Vagina (tissue), 2 donors: Measurements from ENCODE around the gene ACP7. TPM values are rescaled to one million over a fixed set of nuclear protein-coding genes. Genes with fewer than 3 reads are reported as not detected.

Source experiments
- DNase-seq, 2 donors: peaks; one replicate each; pipeline ENCODE4 v3.0.0-alpha.2; 2017; ENCODE audit errors: extremely low spot score in 2 of 2
- H3K27ac ChIP-seq: fragments of 200-600 bp; sonication (generic); one replicate; pipeline ENCODE4 v1.5.1; 2019
- H3K27me3 ChIP-seq: fragments of 200-600 bp; sonication (generic); one replicate; pipeline ENCODE4 v1.5.1; 2019
- H3K36me3 ChIP-seq, 2 donors: fragments of 200-600 bp; sonication (generic); one replicate each; pipeline ENCODE4 v1.5.1; 2017 to 2019
- H3K4me1 ChIP-seq: fragments of 200-600 bp; sonication (generic); one replicate; pipeline ENCODE4 v1.5.1; 2019
- H3K4me3 ChIP-seq, 2 donors: fragments of 200-600 bp; sonication (generic); 1 replicate in 1 of 2; 2 replicates in 1 of 2; pipeline ENCODE4 v1.5.1; 2016 to 2019
- H3K9me3 ChIP-seq: fragments of 200-600 bp; sonication (generic); one replicate; pipeline ENCODE4 v1.5.1; 2019
- CTCF ChIP-seq, 3 experiments: fragments of 450-650 bp in 2 of 3; fragments of 200-600 bp in 1 of 3; sonication (generic) in 1 of 3; IDR thresholded peaks; one replicate each; pipeline ENCODE4 v1.5.1; 2017 to 2019; ENCODE audit warnings: antibody characterized with exemption in 3 of 3, mild to moderate bottlenecking in 2 of 3, moderate library complexity in 2 of 3
- POLR2A ChIP-seq, 2 donors: fragments of 450-650 bp; IDR thresholded peaks; one replicate each; pipeline ENCODE4 v1.6.1; 2017; ENCODE audit warnings: antibody characterized with exemption in 2 of 2, mild to moderate bottlenecking in 2 of 2, moderate library complexity in 2 of 2
- POLR2AphosphoS5 ChIP-seq, 2 donors: sonication (generic); formaldehyde crosslinking; IDR thresholded peaks; one replicate each; pipeline ENCODE4 v1.9.0; 2017; ENCODE audit warnings: antibody characterized with exemption in 2 of 2, mild to moderate bottlenecking in 2 of 2, low read depth in 1 of 2; ENCODE audit not compliant: insufficient read depth in 1 of 2
- intact Hi-C: fragments of 100-400 bp; cut with DNase I; formaldehyde crosslinking; loops from one replicate; pipeline ENCODE4 v1.15.1; 2023
- total RNA-seq: library from RNA; depleted of rRNA; stranded (reverse); fragments of >200 nt; gene quantifications from one replicate; pipeline ENCODE4 v1.2.3, GENCODE V29; 2016

Gene ACP7
- total RNA-seq, 1 donor from 2014 or later = not detected

GRCh38 chr19:39135701-39136100 lies 51.5 kb downstream of the ACP7 start:
- no peak for TF ChIP-seq POLR2A (IDR thresholded peaks at IDR 0.05)
- no peak for TF ChIP-seq CTCF (IDR thresholded peaks at IDR 0.05)
- TF ChIP-seq POLR2AphosphoS5 (IDR thresholded peaks at IDR 0.05; ENCODE audit: insufficient read depth in 1 of 2, low read depth in 1 of 2) = no peak
- Histone ChIP-seq H3K9me3 (no peaks in the 10 kb centered on the region), H3K4me3 (no peak overlapping the region), H3K36me3 (no peaks in the 10 kb centered on the region), H3K27ac (no peak overlapping the region), H3K27me3 (no peaks in the 10 kb centered on the region), H3K4me1 (peaks cover 67% of the 10 kb centered on the region)
- intact Hi-C loops = no loop called here
- DNase-seq = no peak

GRCh38 chr19:39136225-39136940 lies 52.2 kb downstream of the ACP7 start:
- Histone ChIP-seq H3K36me3 (no peaks in the 10 kb centered on the region), H3K9me3 (no peaks in the 10 kb centered on the region), H3K27me3 (no peaks in the 10 kb centered on the region), H3K27ac (peak overlapping the region; percentile 20), H3K4me3 (no peak overlapping the region), H3K4me1 (peaks cover 61% of the 10 kb centered on the region)
- intact Hi-C loops = no loop called here
- DNase-seq = no peak
- no peak for TF ChIP-seq POLR2AphosphoS5 (IDR thresholded peaks at IDR 0.05; ENCODE audit: insufficient read depth in 1 of 2, low read depth in 1 of 2)
- no peak for TF ChIP-seq POLR2A (IDR thresholded peaks at IDR 0.05)
- TF ChIP-seq CTCF (IDR thresholded peaks at IDR 0.05) = no peak

- H3K4me1 ChIP-seq = peaks cover 53% of the 10 kb centered on the region
- intact Hi-C loops = no loop called here
- no peak overlapping the region for H3K27ac ChIP-seq
- no peak for DNase-seq
- TF ChIP-seq POLR2AphosphoS5 (IDR thresholded peaks at IDR 0.05; ENCODE audit: insufficient read depth in 1 of 2, low read depth in 1 of 2) = no peak
- no peak for TF ChIP-seq POLR2A (IDR thresholded peaks at IDR 0.05)
- no peaks in the 10 kb centered on the region for H3K27me3 ChIP-seq
- no peaks in the 10 kb centered on the region for H3K36me3 ChIP-seq
- no peaks in the 10 kb centered on the region for H3K9me3 ChIP-seq
- no peak overlapping the region for H3K4me3 ChIP-seq
These were observed 53.0 kb downstream of the ACP7 start for GRCh38 chr19:39137131-39137530.

- no peak overlapping the region for H3K4me3 ChIP-seq
- H3K27me3 ChIP-seq = no peaks in the 10 kb centered on the region
- H3K9me3 ChIP-seq = no peaks in the 10 kb centered on the region
- intact Hi-C loops = no loop called here
- no peak for TF ChIP-seq POLR2A (IDR thresholded peaks at IDR 0.05)
- TF ChIP-seq CTCF (IDR thresholded peaks at IDR 0.05) = no peak
- no peak for TF ChIP-seq POLR2AphosphoS5 (IDR thresholded peaks at IDR 0.05; ENCODE audit: insufficient read depth in 1 of 2, low read depth in 1 of 2)
- no peak for DNase-seq
- no peak overlapping the region for H3K27ac ChIP-seq
- H3K4me1 ChIP-seq = peaks cover 39% of the 10 kb centered on the region
- no peaks in the 10 kb centered on the region for H3K36me3 ChIP-seq
These were observed 54.3 kb downstream of the ACP7 start for GRCh38 chr19:39138221-39139211.

GRCh38 chr19:39139305-39139874 lies 55.2 kb downstream of the ACP7 start:
- DNase-seq = no peak
- TF ChIP-seq POLR2AphosphoS5 (IDR thresholded peaks at IDR 0.05; ENCODE audit: insufficient read depth in 1 of 2, low read depth in 1 of 2) = no peak
- no peak for TF ChIP-seq CTCF (IDR thresholded peaks at IDR 0.05)
- no peak for TF ChIP-seq POLR2A (IDR thresholded peaks at IDR 0.05)
- Histone ChIP-seq H3K27ac (no peak overlapping the region), H3K27me3 (no peaks in the 10 kb centered on the region), H3K9me3 (no peaks in the 10 kb centered on the region), H3K4me3 (no peak overlapping the region), H3K36me3 (no peaks in the 10 kb centered on the region), H3K4me1 (peaks cover 40% of the 10 kb centered on the region)
- intact Hi-C loops = no loop called here
